NOMO-1 (cell line): ENCODE data around the gene PSEN2.
A peak's percentile ranks its signal among the peaks of the same experiment; 100 is the strongest.

Experiments
- DNase-seq, 2 experiments: peaks; one replicate each; lab custom pipeline; 2025; ENCODE audit not compliant: unreplicated experiment in 2 of 2; lab: John Stamatoyannopoulos, UW

Gene PSEN2

GRCh38 chr1:226863446-226863845, 7.0 kb upstream of the PSEN2 start:
- DNase-seq, result no peak

- DNase-seq, result no peak
Observed at GRCh38 chr1:226864311-226864710, 6.1 kb upstream of the PSEN2 start.

- DNase-seq, result no peak
Observed at GRCh38 chr1:226865590-226865989, 4.8 kb upstream of the PSEN2 start.

GRCh38 chr1:226867461-226868054, 2.9 kb upstream of the PSEN2 start:
- DNase-seq, result no peak

- DNase-seq, result no peak
Observed at GRCh38 chr1:226868726-226869125, 1.7 kb upstream of the PSEN2 start.

- DNase-seq, result no peak
Observed at GRCh38 chr1:226870026-226870400, 403 bp upstream of the PSEN2 start.

GRCh38 chr1:226871636-226872327, 1.4 kb downstream of the PSEN2 start:
- DNase-seq, result no peak

GRCh38 chr1:226872437-226872836, 2.0 kb downstream of the PSEN2 start:
- no peak for DNase-seq

GRCh38 chr1:226873771-226874578, 3.6 kb downstream of the PSEN2 start:
- DNase-seq, result no peak

- DNase-seq, result no peak
Observed at GRCh38 chr1:226874579-226875425, 4.4 kb downstream of the PSEN2 start.

- no peak for DNase-seq
Observed at GRCh38 chr1:226875641-226876295, 5.4 kb downstream of the PSEN2 start.

- DNase-seq, result no peak
Observed at GRCh38 chr1:226877669-226878068, 7.3 kb downstream of the PSEN2 start.

- no peak for DNase-seq
Observed at GRCh38 chr1:226880372-226881287, 10.2 kb downstream of the PSEN2 start.

- DNase-seq, result no peak
Observed at GRCh38 chr1:226881515-226882185, 11.2 kb downstream of the PSEN2 start.

- DNase-seq, result no peak
Observed at GRCh38 chr1:226882187-226882586, 11.8 kb downstream of the PSEN2 start.

- peak in 1 of 2 experiments; percentile 41 for DNase-seq
Observed at GRCh38 chr1:226882631-226883409, 12.4 kb downstream of the PSEN2 start.

- DNase-seq, result no peak
Observed at GRCh38 chr1:226883630-226884029, 13.2 kb downstream of the PSEN2 start.

- no peak for DNase-seq
Observed at GRCh38 chr1:226884116-226884625, 13.8 kb downstream of the PSEN2 start.
